Esophagus muscularis mucosa (tissue), 4 donors: Measurements from ENCODE around the gene SOAT2. TPM values are rescaled to one million over a fixed set of nuclear protein-coding genes. Genes with fewer than 3 reads are reported as not detected.

ENCODE experiments used
- DNase-seq: peaks from one replicate; pipeline ENCODE4 v3.0.0-alpha.2; 2017; ENCODE audit errors: extremely low spot score
- H3K27ac ChIP-seq, 4 donors: fragments of 200-600 bp; sonication (generic); replicated peaks in 1 of 4; 1 replicate in 3 of 4; 2 replicates in 1 of 4; pipeline ENCODE4 v1.5.1; 2016 to 2019; ENCODE audit warnings: mild to moderate bottlenecking in 1 of 4
- H3K27me3 ChIP-seq, 4 donors: fragments of 200-600 bp; sonication (generic); one replicate each; pipeline versions ENCODE4 v1.5.1 to v1.6.0; 2016 to 2019
- H3K36me3 ChIP-seq, 4 donors: fragments of 200-600 bp; sonication (generic); one replicate each; pipeline ENCODE4 v1.5.1; 2016 to 2019
- H3K4me1 ChIP-seq, 4 donors: fragments of 200-600 bp; sonication (generic); one replicate each; pipeline ENCODE4 v1.5.1; 2016 to 2019
- H3K4me3 ChIP-seq, 4 donors: fragments of 200-600 bp; sonication (generic); 1 replicate in 2 of 4; 2 replicates in 2 of 4; pipeline ENCODE4 v1.5.1; 2016 to 2019; ENCODE audit warnings: mild to moderate bottlenecking in 4 of 4, moderate library complexity in 1 of 4
- H3K9me3 ChIP-seq, 4 donors: fragments of 200-600 bp; sonication (generic); 1 replicate in 3 of 4; 2 replicates in 1 of 4; pipeline ENCODE4 v1.5.1; 2016 to 2019
- EP300 ChIP-seq: sonication (generic); formaldehyde crosslinking; IDR thresholded peaks from one replicate; pipeline ENCODE4 v1.6.1; 2017; ENCODE audit warnings: antibody characterized with exemption
- POLR2A ChIP-seq: fragments of 450-650 bp; IDR thresholded peaks from one replicate; pipeline ENCODE4 v1.6.1; 2017; ENCODE audit warnings: antibody characterized with exemption, moderate library complexity, mild to moderate bottlenecking, low read depth
- POLR2AphosphoS5 ChIP-seq, 2 donors: sonication (generic); formaldehyde crosslinking; IDR thresholded peaks; one replicate each; pipeline ENCODE4 v1.6.1; 2017; ENCODE audit warnings: antibody characterized with exemption in 2 of 2
- WGBS: methylation state at CpG from one replicate; pipeline ENCODE4 v1.1.5; 2018; 5-methylcytosine and 5-hydroxymethylcytosine counted together
- intact Hi-C: fragments of 100-400 bp; cut with DNase I; formaldehyde crosslinking; loops from one replicate; pipeline ENCODE4 v1.15.1; 2023
- total RNA-seq, 4 donors: library from RNA; depleted of rRNA; stranded (reverse); fragments of >200 nt; gene quantifications; one replicate each; pipeline versions ENCODE4 v1.1.0 to v1.2.1, GENCODE V29; 2016
- TF ChIP-seq, protein P1 (sequence below), 3 experiments: fragments of 200-600 bp in 2 of 3; fragments of 450-650 bp in 1 of 3; sonication (generic) in 2 of 3; IDR thresholded peaks; one replicate each; pipeline ENCODE4 v1.5.1; 2017 to 2019; ENCODE audit warnings: antibody characterized with exemption in 3 of 3, mild to moderate bottlenecking in 2 of 3, moderate library complexity in 1 of 3

Gene SOAT2
- total RNA-seq, 4 donors from 2014 or later = not detected

DNA sequence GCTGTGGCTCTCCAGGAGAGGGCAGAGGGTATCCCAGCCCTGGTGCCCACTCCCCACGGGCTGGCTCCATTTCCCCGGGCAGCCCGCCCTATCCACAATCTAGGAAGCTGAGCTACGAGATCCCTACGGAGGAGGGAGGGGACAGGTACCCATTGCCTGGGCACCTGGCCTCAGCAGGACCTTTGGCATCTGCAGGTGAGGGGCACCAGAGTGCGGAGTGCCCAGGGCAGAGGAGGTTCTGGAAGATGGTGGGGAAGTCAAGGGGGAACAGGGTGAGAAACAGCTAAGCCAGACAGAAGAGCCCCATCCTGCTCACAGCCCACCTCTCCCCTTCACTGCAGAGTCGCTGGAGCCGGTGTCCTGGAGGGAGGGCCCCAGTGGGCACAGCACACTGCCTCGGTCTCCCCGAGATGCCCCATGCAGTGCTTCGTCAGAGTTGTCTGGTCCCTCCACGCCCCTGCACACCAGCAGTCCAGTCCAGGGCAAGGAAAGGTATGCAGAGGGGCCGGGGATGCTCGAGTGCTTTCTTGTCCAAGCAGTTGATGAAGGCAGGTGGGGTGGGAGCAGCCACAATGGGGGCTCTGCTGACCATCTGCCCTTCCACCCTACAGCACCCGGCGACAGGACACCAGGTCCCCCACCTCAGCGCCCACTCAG, 43.1 kb upstream of the SOAT2 start:
- H3K27me3 ChIP-seq = no peaks in the 10 kb centered on the region
- 40% methylated on average over 1 of the region's 17 CpGs for WGBS
- no peak for DNase-seq
- no peaks in the 10 kb centered on the region for H3K9me3 ChIP-seq
- peaks cover 80 to 97% (median 94%) of the 10 kb centered on the region in 4 donors for H3K4me1 ChIP-seq
- TF ChIP-seq, protein P1, sequence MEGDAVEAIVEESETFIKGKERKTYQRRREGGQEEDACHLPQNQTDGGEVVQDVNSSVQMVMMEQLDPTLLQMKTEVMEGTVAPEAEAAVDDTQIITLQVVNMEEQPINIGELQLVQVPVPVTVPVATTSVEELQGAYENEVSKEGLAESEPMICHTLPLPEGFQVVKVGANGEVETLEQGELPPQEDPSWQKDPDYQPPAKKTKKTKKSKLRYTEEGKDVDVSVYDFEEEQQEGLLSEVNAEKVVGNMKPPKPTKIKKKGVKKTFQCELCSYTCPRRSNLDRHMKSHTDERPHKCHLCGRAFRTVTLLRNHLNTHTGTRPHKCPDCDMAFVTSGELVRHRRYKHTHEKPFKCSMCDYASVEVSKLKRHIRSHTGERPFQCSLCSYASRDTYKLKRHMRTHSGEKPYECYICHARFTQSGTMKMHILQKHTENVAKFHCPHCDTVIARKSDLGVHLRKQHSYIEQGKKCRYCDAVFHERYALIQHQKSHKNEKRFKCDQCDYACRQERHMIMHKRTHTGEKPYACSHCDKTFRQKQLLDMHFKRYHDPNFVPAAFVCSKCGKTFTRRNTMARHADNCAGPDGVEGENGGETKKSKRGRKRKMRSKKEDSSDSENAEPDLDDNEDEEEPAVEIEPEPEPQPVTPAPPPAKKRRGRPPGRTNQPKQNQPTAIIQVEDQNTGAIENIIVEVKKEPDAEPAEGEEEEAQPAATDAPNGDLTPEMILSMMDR (IDR thresholded peaks at IDR 0.05) = no peak
- TF ChIP-seq POLR2AphosphoS5 (IDR thresholded peaks at IDR 0.05) = peak in 1 of 2 donors; percentile 14
- H3K27ac ChIP-seq = peak overlapping the region; percentile 82 to 95 (median 88)
- no peak overlapping the region for H3K4me3 ChIP-seq
- H3K36me3 ChIP-seq = peaks cover 22 to 100% (median 96%) of the 10 kb centered on the region in 4 donors
- intact Hi-C loops = no loop called here

DNA sequence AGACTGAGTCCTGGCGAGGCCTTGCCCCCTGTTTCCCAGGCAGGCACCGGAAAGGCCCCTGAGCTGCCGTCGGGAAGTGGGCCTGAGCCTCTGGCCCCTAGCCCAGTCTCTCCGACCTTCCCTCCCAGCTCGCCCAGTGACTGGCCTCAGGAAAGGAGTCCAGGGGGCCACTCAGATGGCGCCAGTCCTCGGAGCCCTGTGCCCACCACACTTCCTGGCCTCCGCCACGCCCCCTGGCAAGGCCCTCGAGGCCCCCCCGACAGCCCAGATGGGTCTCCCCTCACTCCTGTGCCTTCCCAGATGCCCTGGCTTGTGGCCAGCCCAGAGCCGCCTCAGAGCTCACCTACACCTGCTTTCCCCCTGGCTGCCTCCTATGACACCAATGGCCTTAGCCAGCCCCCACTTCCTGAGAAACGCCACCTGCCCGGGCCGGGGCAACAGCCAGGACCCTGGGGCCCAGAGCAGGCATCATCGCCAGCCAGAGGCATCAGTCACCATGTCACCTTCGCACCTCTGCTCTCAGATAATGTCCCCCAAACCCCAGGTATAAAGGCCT, 42.5 kb upstream of the SOAT2 start:
- Histone ChIP-seq H3K4me3 (no peak overlapping the region), H3K36me3 (peaks cover 23 to 100% (median 96%) of the 10 kb centered on the region in 4 donors), H3K27ac (peak overlapping the region; percentile 82 to 95 (median 88)), H3K4me1 (peaks cover 80 to 97% (median 94%) of the 10 kb centered on the region in 4 donors), H3K9me3 (no peaks in the 10 kb centered on the region), H3K27me3 (no peaks in the 10 kb centered on the region)
- DNase-seq = no peak
- intact Hi-C loops = no loop called here
- WGBS = 69% methylated on average over 9 of the region's 18 CpGs
- TF ChIP-seq, protein P1 (IDR thresholded peaks at IDR 0.05) = no peak
- TF ChIP-seq POLR2A (no peak), POLR2AphosphoS5 (IDR thresholded peaks at IDR 0.05) (peak in 1 of 2 donors; percentile 10), EP300 (no peak)

DNA sequence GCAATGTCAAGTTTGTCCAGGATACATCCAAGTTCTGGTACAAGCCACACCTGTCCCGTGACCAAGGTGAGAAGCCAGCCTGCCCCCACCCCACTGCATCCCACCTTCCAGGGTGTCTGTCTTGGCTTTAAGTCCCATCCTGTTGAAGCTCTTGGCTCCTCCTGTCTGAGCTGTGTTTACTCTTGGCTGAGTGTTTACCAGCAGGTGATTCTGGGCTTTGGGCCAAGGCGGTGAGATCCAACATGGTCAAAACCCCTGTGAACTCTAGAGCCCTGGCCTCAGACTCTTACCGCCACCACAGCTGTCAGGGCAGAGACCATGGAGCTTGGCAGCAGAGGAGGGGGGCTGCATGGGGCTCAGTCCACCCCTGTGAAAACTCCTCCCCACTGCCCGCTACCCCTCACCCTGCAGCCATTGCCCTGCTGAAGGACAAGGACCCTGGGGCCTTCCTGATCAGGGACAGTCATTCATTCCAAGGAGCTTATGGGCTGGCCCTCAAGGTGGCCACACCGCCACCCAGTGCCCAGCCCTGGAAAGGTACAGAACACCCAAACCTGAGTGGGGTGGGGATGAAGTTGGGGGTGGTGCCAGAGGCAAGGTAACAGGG, 41.8 kb upstream of the SOAT2 start:
- Histone ChIP-seq H3K27ac (peak overlapping the region; percentile 82 to 95 (median 88)), H3K36me3 (peaks cover 22 to 100% (median 97%) of the 10 kb centered on the region in 4 donors)
- intact Hi-C loops = no loop called here

DNA sequence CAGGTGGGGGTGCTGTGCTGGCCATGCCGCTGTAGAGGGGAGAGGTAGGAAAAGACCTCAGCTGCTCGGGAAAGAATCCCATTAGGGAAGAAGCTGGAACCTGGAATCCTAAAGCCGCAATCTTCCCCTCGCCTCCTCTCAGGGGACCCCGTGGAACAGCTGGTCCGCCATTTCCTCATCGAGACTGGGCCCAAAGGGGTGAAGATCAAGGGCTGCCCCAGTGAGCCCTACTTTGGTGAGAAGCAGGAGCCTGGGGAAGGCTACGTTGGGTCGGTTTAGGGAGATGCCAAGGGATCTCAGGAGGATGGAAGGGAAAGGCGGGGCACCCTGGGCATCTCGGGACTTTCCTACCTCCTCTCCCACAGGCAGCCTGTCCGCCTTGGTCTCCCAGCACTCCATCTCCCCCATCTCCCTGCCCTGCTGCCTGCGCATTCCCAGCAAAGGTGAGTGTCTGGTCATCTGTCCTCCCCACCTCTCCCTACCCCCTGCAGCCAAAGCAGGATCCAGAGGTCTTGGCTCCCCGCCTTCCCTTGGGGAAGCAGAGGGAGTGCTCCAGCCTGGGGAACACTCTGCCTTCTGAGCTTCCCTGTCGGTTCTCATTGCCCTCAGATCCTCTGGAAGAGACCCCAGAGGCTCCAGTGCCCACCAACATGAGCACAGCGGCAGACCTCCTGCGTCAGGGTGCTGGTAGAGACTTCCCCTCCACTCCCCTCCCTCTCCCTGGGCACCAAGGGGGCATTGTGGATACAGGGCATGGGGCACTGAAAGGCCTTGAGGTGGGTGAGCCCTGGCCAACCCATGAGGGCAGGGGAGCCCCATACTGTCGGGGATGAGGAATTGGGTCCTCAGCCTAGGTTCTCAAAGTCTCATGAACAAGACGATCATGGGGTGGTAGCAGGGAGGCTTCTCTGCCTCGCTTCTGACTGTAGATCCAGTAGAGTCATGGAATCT, 41.0 kb upstream of the SOAT2 start:
- Histone ChIP-seq H3K36me3 (peaks cover 22 to 100% (median 96%) of the 10 kb centered on the region in 4 donors), H3K27ac (peak overlapping the region; percentile 82 to 95 (median 88)), H3K27me3 (no peaks in the 10 kb centered on the region), H3K4me1 (peaks cover 88 to 100% (median 96%) of the 10 kb centered on the region in 4 donors), H3K9me3 (no peaks in the 10 kb centered on the region), H3K4me3 (no peak overlapping the region)
- intact Hi-C loops = no loop called here
- DNase-seq = no peak
- TF ChIP-seq POLR2AphosphoS5 (IDR thresholded peaks at IDR 0.05) = peak in 1 of 2 donors; percentile 26
- TF ChIP-seq, protein P1 (IDR thresholded peaks at IDR 0.05) = no peak
- WGBS = 69% methylated on average over 17 of the region's 20 CpGs

More for the DNA sequence above, 41.8 kb upstream of the SOAT2 start:
- Histone ChIP-seq H3K4me1 (peaks cover 85 to 97% (median 94%) of the 10 kb centered on the region in 4 donors), H3K9me3 (no peaks in the 10 kb centered on the region), H3K27me3 (no peaks in the 10 kb centered on the region), H3K4me3 (no peak overlapping the region)
- DNase-seq = no peak
- TF ChIP-seq POLR2AphosphoS5 (IDR thresholded peaks at IDR 0.05) (peak in 1 of 2 donors; percentile 28), EP300 (no peak), POLR2A (no peak)
- TF ChIP-seq, protein P1 (IDR thresholded peaks at IDR 0.05) = no peak
- 84% methylated on average over 3 of the region's 5 CpGs for WGBS
